MM.1S (cell line): Measurements from ENCODE around the gene IQCM.

ENCODE experiments used
- EZH2 ChIP-seq: fragments of 300-600 bp; sonication (generic); optimal IDR thresholded peaks from 2 replicates; pipeline ENCODE3; 2017; ENCODE audit warnings: low read depth, mild to moderate bottlenecking, antibody characterized with exemption, low read length, mixed read lengths
- EZH2phosphoT487 ChIP-seq: fragments of 300-600 bp; sonication (generic); IDR thresholded peaks from 2 replicates; pipeline ENCODE4 v1.6.1; 2018; ENCODE audit warnings: antibody characterized with exemption, low read length
- TF ChIP-seq, protein P1 (sequence below): fragments of 300-600 bp; sonication (generic); IDR thresholded peaks from 2 replicates; pipeline ENCODE4 v1.5.1; 2016; ENCODE audit warnings: antibody characterized with exemption, low read length, mixed read lengths

GRCh38 chr4:149555146-149555545 lies 260.5 kb downstream of the IQCM start:
- TF ChIP-seq EZH2: no peak
- TF ChIP-seq, protein P1, sequence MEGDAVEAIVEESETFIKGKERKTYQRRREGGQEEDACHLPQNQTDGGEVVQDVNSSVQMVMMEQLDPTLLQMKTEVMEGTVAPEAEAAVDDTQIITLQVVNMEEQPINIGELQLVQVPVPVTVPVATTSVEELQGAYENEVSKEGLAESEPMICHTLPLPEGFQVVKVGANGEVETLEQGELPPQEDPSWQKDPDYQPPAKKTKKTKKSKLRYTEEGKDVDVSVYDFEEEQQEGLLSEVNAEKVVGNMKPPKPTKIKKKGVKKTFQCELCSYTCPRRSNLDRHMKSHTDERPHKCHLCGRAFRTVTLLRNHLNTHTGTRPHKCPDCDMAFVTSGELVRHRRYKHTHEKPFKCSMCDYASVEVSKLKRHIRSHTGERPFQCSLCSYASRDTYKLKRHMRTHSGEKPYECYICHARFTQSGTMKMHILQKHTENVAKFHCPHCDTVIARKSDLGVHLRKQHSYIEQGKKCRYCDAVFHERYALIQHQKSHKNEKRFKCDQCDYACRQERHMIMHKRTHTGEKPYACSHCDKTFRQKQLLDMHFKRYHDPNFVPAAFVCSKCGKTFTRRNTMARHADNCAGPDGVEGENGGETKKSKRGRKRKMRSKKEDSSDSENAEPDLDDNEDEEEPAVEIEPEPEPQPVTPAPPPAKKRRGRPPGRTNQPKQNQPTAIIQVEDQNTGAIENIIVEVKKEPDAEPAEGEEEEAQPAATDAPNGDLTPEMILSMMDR: no peak
- no peak for TF ChIP-seq EZH2phosphoT487
